ENCODE measurements around the gene MDK. TPM values are rescaled to one million over a fixed set of nuclear protein-coding genes. Genes with fewer than 3 reads are reported as not detected.

MDK gene
- total and polyA plus RNA-seq, 9 donors: 211 to 634 (median 411) TPM

DNA sequence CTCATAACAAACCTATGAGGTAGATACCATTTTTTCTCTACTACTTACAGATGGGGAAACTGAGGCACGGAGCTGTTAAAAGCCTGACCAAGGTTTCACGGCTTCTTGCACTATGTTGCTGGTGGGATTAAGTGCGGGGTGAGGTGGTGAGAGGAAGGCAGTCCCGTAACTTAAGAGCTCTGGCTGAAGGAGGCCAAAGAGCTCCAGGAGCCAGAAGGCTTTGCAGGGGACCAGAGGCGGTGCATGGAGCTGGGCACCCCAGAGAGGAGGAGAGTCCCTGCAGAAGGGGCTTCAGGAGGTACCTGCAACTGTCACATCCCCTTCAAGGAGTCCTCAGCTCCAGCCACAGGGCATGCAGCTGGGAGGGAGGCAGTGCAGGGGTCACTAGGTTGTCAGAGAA lies 6.0 kb downstream of the MDK start:
- Histone ChIP-seq H3K4me1 (ENCODE audit: insufficient read depth) (peaks cover 21% of the 10 kb centered on the region), H3K36me3 (no peaks in the 10 kb centered on the region)
- 74 to 79% (median 76%) methylated on average over 5 of the region's 5 CpGs for WGBS, 3 donors

DNA sequence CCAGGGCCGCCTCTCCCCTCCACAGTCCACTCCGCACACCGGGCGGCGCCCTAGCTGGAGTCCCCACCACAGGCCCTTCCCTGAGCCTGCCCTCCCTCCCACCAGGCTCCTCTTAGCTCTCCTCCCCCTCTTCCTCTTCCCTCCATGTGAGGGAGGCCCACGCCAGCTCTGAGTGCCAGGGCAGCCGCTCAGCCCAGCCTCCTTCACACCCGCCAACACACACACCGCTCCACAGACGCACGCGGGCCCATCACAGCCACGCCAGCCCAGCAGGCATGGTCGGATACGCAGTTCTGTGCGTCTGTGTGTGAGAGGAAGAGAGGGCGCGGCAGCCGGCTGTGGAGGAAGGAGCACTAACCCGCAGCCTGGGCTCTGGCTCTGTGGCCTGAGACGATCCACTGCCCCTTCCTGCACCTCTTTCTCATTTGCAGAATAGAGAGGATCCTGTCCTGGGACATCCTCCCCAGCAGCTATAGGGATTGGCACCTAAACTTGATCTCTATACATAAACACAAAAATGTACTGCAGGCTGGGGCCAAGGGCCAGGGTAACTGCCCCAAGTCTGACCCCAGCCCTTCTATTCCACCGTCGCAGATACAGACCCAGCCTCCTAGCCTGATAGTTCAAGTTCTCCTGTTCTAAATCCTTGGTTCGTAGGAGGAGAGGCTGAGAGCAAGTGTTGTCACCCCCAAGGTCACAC lies 6.6 kb downstream of the MDK start:
- TF ChIP-seq, protein P1, sequence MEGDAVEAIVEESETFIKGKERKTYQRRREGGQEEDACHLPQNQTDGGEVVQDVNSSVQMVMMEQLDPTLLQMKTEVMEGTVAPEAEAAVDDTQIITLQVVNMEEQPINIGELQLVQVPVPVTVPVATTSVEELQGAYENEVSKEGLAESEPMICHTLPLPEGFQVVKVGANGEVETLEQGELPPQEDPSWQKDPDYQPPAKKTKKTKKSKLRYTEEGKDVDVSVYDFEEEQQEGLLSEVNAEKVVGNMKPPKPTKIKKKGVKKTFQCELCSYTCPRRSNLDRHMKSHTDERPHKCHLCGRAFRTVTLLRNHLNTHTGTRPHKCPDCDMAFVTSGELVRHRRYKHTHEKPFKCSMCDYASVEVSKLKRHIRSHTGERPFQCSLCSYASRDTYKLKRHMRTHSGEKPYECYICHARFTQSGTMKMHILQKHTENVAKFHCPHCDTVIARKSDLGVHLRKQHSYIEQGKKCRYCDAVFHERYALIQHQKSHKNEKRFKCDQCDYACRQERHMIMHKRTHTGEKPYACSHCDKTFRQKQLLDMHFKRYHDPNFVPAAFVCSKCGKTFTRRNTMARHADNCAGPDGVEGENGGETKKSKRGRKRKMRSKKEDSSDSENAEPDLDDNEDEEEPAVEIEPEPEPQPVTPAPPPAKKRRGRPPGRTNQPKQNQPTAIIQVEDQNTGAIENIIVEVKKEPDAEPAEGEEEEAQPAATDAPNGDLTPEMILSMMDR (IDR thresholded peaks at IDR 0.05): no peak
- no peak for TF ChIP-seq POLR2A (IDR thresholded peaks at IDR 0.05)
- TF ChIP-seq EP300 (IDR thresholded peaks at IDR 0.05): no peak
- no peaks in the 10 kb centered on the region for H3K36me3 ChIP-seq
- no peak overlapping the region for H3K4me3 ChIP-seq
- no peak for DNase-seq
- H3K4me1 ChIP-seq (ENCODE audit: insufficient read depth): peaks cover 20% of the 10 kb centered on the region
- 15 to 18% (median 18%) methylated on average over 22 to 24 of the region's 24 CpGs for WGBS, 3 donors
- H3K9me3 ChIP-seq: no peaks in the 10 kb centered on the region
- intact Hi-C loops (cut with DNase I): loop anchor here in 3 of 4 donors (2.0 to 10.0 kb wide), 4 partner anchors 149 to 229 kb away; partner anchors contain the start of genes ATG13 (in 3 of the 3) and HARBI1 (in 3 of the 3)
- H3K27ac ChIP-seq: no peak overlapping the region
- peaks cover 6% of the 10 kb centered on the region for H3K27me3 ChIP-seq

More for the DNA sequence above, 6.0 kb downstream of the MDK start:
- intact Hi-C loops (cut with DNase I): loop anchor here in 3 of 4 donors (5.0 to 10.0 kb wide), 3 partner anchors 150 to 230 kb away; partner anchors contain the start of genes ATG13 (in 3 of the 3) and HARBI1 (in 3 of the 3)
- Histone ChIP-seq H3K9me3 (no peaks in the 10 kb centered on the region), H3K27ac (no peak overlapping the region), H3K27me3 (peaks cover 6% of the 10 kb centered on the region), H3K4me3 (no peak overlapping the region)
- TF ChIP-seq EP300 (IDR thresholded peaks at IDR 0.05) (no peak), POLR2A (IDR thresholded peaks at IDR 0.05) (no peak)
- TF ChIP-seq, protein P1 (IDR thresholded peaks at IDR 0.05): no peak
- DNase-seq: no peak

DNA sequence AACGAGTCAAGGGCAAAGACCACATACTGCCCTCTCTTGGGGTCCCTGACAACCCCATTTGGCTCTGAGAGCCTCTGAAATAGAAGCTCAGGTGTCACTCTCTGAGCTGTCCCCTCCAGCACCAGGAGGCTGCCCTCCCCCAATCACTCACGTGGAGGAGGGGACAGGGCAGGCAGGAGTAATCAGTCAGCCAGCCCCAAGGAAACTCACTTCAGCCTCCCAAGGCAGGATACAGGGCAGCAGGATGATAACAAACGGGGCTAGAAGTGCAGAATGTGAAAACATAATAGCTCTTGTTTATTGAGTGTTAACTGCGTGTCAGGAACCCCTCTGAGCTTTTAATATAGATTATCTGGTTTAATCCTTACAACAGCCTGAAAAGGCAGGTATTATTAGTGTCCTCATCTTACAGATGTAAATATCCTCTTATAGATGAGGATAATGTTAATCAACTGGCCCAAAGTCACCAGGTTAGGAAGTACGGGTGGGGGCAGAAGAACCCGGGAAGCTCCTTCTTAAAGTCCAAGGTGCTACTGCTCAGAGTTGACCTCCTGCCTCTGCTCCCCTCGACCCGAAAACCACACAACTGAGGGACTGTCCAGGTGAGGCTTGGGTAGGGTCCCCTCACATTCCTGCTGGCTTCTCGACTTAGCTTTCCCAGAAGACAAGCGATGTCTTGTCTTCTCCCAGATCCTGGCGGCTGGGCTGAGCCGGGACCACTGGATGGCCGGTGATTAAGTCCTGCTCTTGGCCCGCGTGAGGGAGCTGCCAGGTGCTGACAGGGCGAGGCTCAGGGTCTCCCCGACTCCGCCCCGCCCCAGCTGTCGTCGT lies 7.4 kb downstream of the MDK start:
- TF ChIP-seq EP300 (IDR thresholded peaks at IDR 0.05) (no peak), POLR2A (IDR thresholded peaks at IDR 0.05) (no peak)
- TF ChIP-seq, protein P1 (IDR thresholded peaks at IDR 0.05): no peak
- H3K27me3 ChIP-seq: peaks cover 6% of the 10 kb centered on the region
- intact Hi-C loops (cut with DNase I): loop anchor here in 3 of 4 donors (2.0 to 10.0 kb wide), 4 partner anchors 148 to 228 kb away; partner anchors contain the start of genes ATG13 (in 3 of the 3) and HARBI1 (in 3 of the 3)
- H3K36me3 ChIP-seq: no peaks in the 10 kb centered on the region
- H3K4me3 ChIP-seq: no peak overlapping the region
- H3K4me1 ChIP-seq (ENCODE audit: insufficient read depth): peaks cover 19% of the 10 kb centered on the region
- WGBS, 3 donors: 3 to 5% (median 3%) methylated on average over 21 of the region's 21 CpGs
- no peak overlapping the region for H3K27ac ChIP-seq
- no peak for DNase-seq
- H3K9me3 ChIP-seq: no peaks in the 10 kb centered on the region
